SK-N-SH (cell line): Measurements from ENCODE around the gene NISCH. TPM values are rescaled to one million over a fixed set of nuclear protein-coding genes. Genes with fewer than 3 reads are reported as not detected.

Experiments used
- CTCF ChIA-PET: fragments of 300-600, 350-600 bp; formaldehyde crosslinking; extraction: SDS; loops from one replicate; lab custom pipeline; 2021; lab: Yijun Ruan, JAX
- POLR2A ChIA-PET: fragments of 350-600 bp; sonication (Branson Sonifier 250); formaldehyde crosslinking; extraction: SDS; loops from one replicate; lab custom pipeline; 2020; ENCODE audit warnings: antibody characterized with exemption, inconsistent platforms; lab: Yijun Ruan, JAX
- DNase-seq: peaks from one replicate; pipeline ENCODE4 v3.0.0; 2012
- H2AFZ ChIP-seq: fragments of 200-600 bp; sonication (generic); 2 replicates; pipeline ENCODE4 v1.8.1; 2016; ENCODE audit warnings: antibody characterized with exemption, mild to moderate bottlenecking, low read depth
- H3F3A ChIP-seq: fragments of 200-600 bp; sonication (generic); replicated peaks from 2 replicates; pipeline ENCODE3; 2016; ENCODE audit warnings: antibody characterized with exemption, mild to moderate bottlenecking; ENCODE audit not compliant: insufficient read depth
- H3K27ac ChIP-seq, 2 experiments: fragments of 200-500 bp in 1 of 2; fragments of 200-600 bp in 1 of 2; sonication (Bioruptor generic) in 1 of 2; sonication (generic), shearing (Covaris generic) in 1 of 2; 2 replicates each; pipeline versions ENCODE4 v1.5.1 to v1.6.1; 2014 to 2016; ENCODE audit warnings: low read depth in 2 of 2, inconsistent platforms in 1 of 2, low read length in 1 of 2, mild to moderate bottlenecking in 1 of 2, mixed read lengths in 1 of 2
- H3K27me3 ChIP-seq: fragments of 200-600 bp; sonication (generic), shearing (Covaris generic); 2 replicates; pipeline ENCODE4 v1.6.1; 2016; ENCODE audit warnings: mixed run types; ENCODE audit not compliant: insufficient read depth
- H3K36me3 ChIP-seq, 2 experiments: fragments of 200-500 bp in 1 of 2; fragments of 200-600 bp in 1 of 2; sonication (Bioruptor generic) in 1 of 2; sonication (generic) in 1 of 2; replicated peaks in 1 of 2; 2 replicates each; pipeline versions ENCODE3 to v1.5.1; 2014 to 2016; ENCODE audit warnings: low read length in 1 of 2, mild to moderate bottlenecking in 1 of 2; ENCODE audit not compliant: insufficient read depth in 2 of 2, control insufficient read depth in 1 of 2
- H3K4me1 ChIP-seq, 2 experiments: fragments of 200-500 bp in 1 of 2; fragments of 200-600 bp in 1 of 2; sonication (Bioruptor generic) in 1 of 2; sonication (generic), shearing (Covaris generic) in 1 of 2; 2 replicates each; pipeline versions ENCODE4 v1.5.1 to v1.6.1; 2014 to 2016; ENCODE audit warnings: low read depth in 1 of 2, low read length in 1 of 2, mixed run types in 1 of 2; ENCODE audit not compliant: insufficient read depth in 2 of 2, control insufficient read depth in 1 of 2
- H3K4me2 ChIP-seq: fragments of 200-600 bp; sonication (generic), shearing (Covaris generic); 2 replicates; pipeline ENCODE4 v1.6.1; 2017; ENCODE audit warnings: mixed run types
- H3K4me3 ChIP-seq, 2 experiments: fragments of 200-500 bp in 1 of 2; fragments of 200-600 bp in 1 of 2; sonication (Bioruptor generic) in 1 of 2; sonication (generic), shearing (Covaris generic) in 1 of 2; 2 replicates each; pipeline versions ENCODE4 v1.5.1 to v1.8.1; 2014 to 2016; ENCODE audit warnings: low read depth in 2 of 2, inconsistent platforms in 1 of 2, low read length in 1 of 2, mild to moderate bottlenecking in 1 of 2, mixed read lengths in 1 of 2, moderate library complexity in 1 of 2
- H3K79me2 ChIP-seq: fragments of 200-600 bp; sonication (generic); 2 replicates; pipeline ENCODE4 v1.8.1; 2017; ENCODE audit warnings: mild to moderate bottlenecking; ENCODE audit not compliant: insufficient read depth
- H3K9ac ChIP-seq: fragments of 200-600 bp; sonication (generic); 2 replicates; pipeline ENCODE4 v1.6.1; 2017; ENCODE audit warnings: mixed run types
- H3K9me2 ChIP-seq: fragments of 200-600 bp; sonication (generic); 2 replicates; pipeline ENCODE4 v1.6.1; 2017; ENCODE audit warnings: mixed run types
- H3K9me3 ChIP-seq: fragments of 200-600 bp; sonication (generic); 2 replicates; pipeline ENCODE4 v1.6.1; 2017; ENCODE audit warnings: mixed run types, mild to moderate bottlenecking, moderate library complexity
- H4K20me1 ChIP-seq: fragments of 200-600 bp; sonication (generic); 2 replicates; pipeline ENCODE4 v1.6.1; 2017; ENCODE audit warnings: mild to moderate bottlenecking, mixed run types; ENCODE audit not compliant: insufficient read depth
- FOSL2 ChIP-seq: IDR thresholded peaks from 2 replicates; pipeline ENCODE4 v1.4.0; 2012; ENCODE audit warnings: low read depth, mild to moderate bottlenecking, moderate library complexity, borderline replicate concordance
- FOXM1 ChIP-seq: IDR thresholded peaks from 2 replicates; pipeline ENCODE4 v1.4.0; 2012; ENCODE audit warnings: low read depth, mild to moderate bottlenecking
- MEF2A ChIP-seq: IDR thresholded peaks from 2 replicates; pipeline ENCODE4 v1.4.0; 2012; ENCODE audit warnings: low read depth, borderline replicate concordance
- POLR2AphosphoS5 ChIP-seq: IDR thresholded peaks from 2 replicates; pipeline ENCODE4 v1.6.1; 2012; ENCODE audit warnings: low read depth, low read length
- WGBS: methylation state at CpG from one replicate; pipeline ENCODE4 v1.1.6; 2017; ENCODE audit warnings: low lambda C conversion rate; 5-methylcytosine and 5-hydroxymethylcytosine counted together
- polyA plus RNA-seq, 3 experiments: library from polyadenylated mRNA; depleted of rRNA; stranded (reverse); fragments of >200 nt; gene quantifications; 2 replicates each; pipeline ENCODE4 v1.2.3, GENCODE V29; 2012
- TF ChIP-seq, protein P1 (sequence below): IDR thresholded peaks from 2 replicates; pipeline ENCODE4; 2012
- TF ChIP-seq, protein P2 (sequence below): IDR thresholded peaks from 2 replicates; pipeline ENCODE4 v1.6.1; 2012; ENCODE audit warnings: mild to moderate bottlenecking, low read depth, low read length, moderate library complexity
- TF ChIP-seq, protein P3 (sequence below): fragments of 200-600 bp; sonication (generic); IDR thresholded peaks from 2 replicates; pipeline ENCODE4 v1.6.1; 2017; ENCODE audit warnings: antibody characterized with exemption, mild to moderate bottlenecking, moderate library complexity

Gene NISCH
- polyA plus RNA-seq, 1 of the 3 experiments (the other 2 are of a cell fraction), result 77.5 TPM

DNA sequence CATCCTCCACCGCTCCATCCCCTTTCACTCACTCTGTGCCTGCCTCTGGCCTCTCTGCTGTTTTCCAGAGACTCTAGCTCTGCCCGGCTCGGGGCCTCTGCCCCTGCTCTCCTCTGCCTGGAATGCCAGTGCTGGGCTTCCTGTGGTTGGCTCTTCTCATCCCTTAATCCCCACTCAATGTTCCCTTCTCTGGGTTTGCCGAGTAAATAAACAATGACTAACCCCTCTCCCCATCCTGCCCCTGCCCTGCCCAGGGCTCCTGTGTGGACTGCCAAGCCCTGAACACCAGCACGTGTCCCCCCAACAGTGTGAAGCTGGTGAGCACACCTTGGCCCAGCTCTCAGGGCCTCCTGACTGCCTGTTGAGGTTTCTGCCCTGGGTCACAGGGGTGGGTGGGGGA, 52.0 kb downstream of the NISCH start:
- CTCF ChIA-PET, result interaction anchor here (0.6 to 0.7 kb wide), 2 partner anchors 19 to 35 kb away, joined by 3 to 4 read pairs; no protein-coding TSS in a partner anchor
- Histone ChIP-seq H3K79me2 (no peaks in the 10 kb centered on the region), H2AFZ (no peak overlapping the region), H3K4me3 (no peak overlapping the region), H3K9ac (no peak overlapping the region), H3K9me2 (no peaks in the 10 kb centered on the region), H3K4me1 (peaks cover 0 to 9% of the 10 kb centered on the region in 2 experiments; a peak in 1 of 4 replicates), H4K20me1 (no peaks in the 10 kb centered on the region), H3K9me3 (no peaks in the 10 kb centered on the region), H3K36me3 (no peaks in the 10 kb centered on the region), H3F3A (no peaks in the 10 kb centered on the region), H3K4me2 (no peak overlapping the region), H3K27me3 (no peaks in the 10 kb centered on the region), H3K27ac (no peak overlapping the region)
- no peak for DNase-seq
- POLR2A ChIA-PET, result no interaction called here
- 70% methylated on average over 4 of the region's 5 CpGs for WGBS
- TF ChIP-seq, protein P1, sequence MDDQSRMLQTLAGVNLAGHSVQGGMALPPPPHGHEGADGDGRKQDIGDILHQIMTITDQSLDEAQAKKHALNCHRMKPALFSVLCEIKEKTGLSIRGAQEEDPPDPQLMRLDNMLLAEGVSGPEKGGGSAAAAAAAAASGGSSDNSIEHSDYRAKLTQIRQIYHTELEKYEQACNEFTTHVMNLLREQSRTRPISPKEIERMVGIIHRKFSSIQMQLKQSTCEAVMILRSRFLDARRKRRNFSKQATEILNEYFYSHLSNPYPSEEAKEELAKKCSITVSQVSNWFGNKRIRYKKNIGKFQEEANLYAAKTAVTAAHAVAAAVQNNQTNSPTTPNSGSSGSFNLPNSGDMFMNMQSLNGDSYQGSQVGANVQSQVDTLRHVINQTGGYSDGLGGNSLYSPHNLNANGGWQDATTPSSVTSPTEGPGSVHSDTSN, result no peak
- TF ChIP-seq MEF2A (no peak), POLR2AphosphoS5 (no peak), FOXM1 (no peak)

DNA sequence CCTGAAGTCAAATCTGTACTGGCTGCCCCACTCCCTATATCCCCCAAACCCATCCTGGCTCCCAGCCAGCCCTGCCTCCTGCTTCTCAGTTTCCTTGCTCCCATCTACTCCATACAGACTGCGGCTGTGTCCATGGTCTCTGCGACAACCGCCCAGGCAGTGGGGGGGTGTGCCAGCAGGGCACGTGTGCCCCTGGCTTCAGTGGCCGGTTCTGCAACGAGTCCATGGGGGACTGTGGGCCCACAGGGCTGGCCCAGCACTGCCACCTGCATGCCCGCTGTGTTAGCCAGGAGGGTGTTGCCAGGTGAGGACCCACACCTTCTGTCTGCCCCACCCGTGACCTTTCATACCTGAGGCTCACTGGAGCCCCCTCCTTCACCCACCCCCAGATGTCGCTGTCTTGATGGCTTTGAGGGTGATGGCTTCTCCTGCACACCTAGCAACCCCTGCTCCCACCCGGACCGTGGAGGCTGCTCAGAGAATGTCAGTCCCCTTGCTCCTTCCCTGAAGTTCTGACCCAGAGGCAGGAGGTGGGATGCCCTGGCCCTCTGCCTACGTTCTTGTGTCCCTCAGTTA, 54.4 kb downstream of the NISCH start:
- TF ChIP-seq, protein P2, sequence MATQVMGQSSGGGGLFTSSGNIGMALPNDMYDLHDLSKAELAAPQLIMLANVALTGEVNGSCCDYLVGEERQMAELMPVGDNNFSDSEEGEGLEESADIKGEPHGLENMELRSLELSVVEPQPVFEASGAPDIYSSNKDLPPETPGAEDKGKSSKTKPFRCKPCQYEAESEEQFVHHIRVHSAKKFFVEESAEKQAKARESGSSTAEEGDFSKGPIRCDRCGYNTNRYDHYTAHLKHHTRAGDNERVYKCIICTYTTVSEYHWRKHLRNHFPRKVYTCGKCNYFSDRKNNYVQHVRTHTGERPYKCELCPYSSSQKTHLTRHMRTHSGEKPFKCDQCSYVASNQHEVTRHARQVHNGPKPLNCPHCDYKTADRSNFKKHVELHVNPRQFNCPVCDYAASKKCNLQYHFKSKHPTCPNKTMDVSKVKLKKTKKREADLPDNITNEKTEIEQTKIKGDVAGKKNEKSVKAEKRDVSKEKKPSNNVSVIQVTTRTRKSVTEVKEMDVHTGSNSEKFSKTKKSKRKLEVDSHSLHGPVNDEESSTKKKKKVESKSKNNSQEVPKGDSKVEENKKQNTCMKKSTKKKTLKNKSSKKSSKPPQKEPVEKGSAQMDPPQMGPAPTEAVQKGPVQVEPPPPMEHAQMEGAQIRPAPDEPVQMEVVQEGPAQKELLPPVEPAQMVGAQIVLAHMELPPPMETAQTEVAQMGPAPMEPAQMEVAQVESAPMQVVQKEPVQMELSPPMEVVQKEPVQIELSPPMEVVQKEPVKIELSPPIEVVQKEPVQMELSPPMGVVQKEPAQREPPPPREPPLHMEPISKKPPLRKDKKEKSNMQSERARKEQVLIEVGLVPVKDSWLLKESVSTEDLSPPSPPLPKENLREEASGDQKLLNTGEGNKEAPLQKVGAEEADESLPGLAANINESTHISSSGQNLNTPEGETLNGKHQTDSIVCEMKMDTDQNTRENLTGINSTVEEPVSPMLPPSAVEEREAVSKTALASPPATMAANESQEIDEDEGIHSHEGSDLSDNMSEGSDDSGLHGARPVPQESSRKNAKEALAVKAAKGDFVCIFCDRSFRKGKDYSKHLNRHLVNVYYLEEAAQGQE, result no peak
- TF ChIP-seq MEF2A, result no peak
- no peak for TF ChIP-seq FOSL2
- TF ChIP-seq, protein P3, sequence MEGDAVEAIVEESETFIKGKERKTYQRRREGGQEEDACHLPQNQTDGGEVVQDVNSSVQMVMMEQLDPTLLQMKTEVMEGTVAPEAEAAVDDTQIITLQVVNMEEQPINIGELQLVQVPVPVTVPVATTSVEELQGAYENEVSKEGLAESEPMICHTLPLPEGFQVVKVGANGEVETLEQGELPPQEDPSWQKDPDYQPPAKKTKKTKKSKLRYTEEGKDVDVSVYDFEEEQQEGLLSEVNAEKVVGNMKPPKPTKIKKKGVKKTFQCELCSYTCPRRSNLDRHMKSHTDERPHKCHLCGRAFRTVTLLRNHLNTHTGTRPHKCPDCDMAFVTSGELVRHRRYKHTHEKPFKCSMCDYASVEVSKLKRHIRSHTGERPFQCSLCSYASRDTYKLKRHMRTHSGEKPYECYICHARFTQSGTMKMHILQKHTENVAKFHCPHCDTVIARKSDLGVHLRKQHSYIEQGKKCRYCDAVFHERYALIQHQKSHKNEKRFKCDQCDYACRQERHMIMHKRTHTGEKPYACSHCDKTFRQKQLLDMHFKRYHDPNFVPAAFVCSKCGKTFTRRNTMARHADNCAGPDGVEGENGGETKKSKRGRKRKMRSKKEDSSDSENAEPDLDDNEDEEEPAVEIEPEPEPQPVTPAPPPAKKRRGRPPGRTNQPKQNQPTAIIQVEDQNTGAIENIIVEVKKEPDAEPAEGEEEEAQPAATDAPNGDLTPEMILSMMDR, result 0 out of 2 replicates have a peak, but pooled peaks have one; percentile 7
- H4K20me1 ChIP-seq, result no peaks in the 10 kb centered on the region
- no peak overlapping the region for H3K4me2 ChIP-seq
- no peak overlapping the region for H3K27ac ChIP-seq
- H3K9ac ChIP-seq, result no peak overlapping the region
- no peaks in the 10 kb centered on the region for H3F3A ChIP-seq
- CTCF ChIA-PET, result interaction anchor here (1.0 kb wide), 1 partner anchor 11 kb away, joined by 3 read pairs; no protein-coding TSS in a partner anchor
- no peak for DNase-seq
- H3K36me3 ChIP-seq, result no peaks in the 10 kb centered on the region
- 81% methylated on average over 10 of the region's 12 CpGs for WGBS
- H3K79me2 ChIP-seq, result no peaks in the 10 kb centered on the region
- H3K9me2 ChIP-seq, result no peaks in the 10 kb centered on the region
- POLR2A ChIA-PET, result no interaction called here
- H3K27me3 ChIP-seq, result no peaks in the 10 kb centered on the region
- peaks cover 0 to 6% of the 10 kb centered on the region in 2 experiments; a peak in 1 of 4 replicates for H3K4me1 ChIP-seq
- no peak overlapping the region for H2AFZ ChIP-seq
- H3K9me3 ChIP-seq, result no peaks in the 10 kb centered on the region
- no peak overlapping the region for H3K4me3 ChIP-seq
